OCI-LY3 (cell line): Measurements from ENCODE around the gene CHST2.

ENCODE experiments used
- H2AFZ ChIP-seq: fragments of 200-600, 300-600 bp; shearing (Covaris generic); 2 replicates; pipeline ENCODE4 v1.6.0; 2014; ENCODE audit warnings: antibody characterized with exemption, low read depth, low read length
- H3K27ac ChIP-seq: fragments of 200-600, 300-600 bp; sonication (generic); 2 replicates; pipeline ENCODE4 v1.5.1; 2014; ENCODE audit warnings: mild to moderate bottlenecking, low read length, moderate library complexity, mixed read lengths
- H3K27me3 ChIP-seq: fragments of 200-600, 300-600 bp; sonication (generic); 2 replicates; pipeline ENCODE4 v1.6.1; 2014; ENCODE audit warnings: low read depth, low read length, mixed read lengths
- H3K36me3 ChIP-seq: fragments of 200-600, 300-600 bp; sonication (generic); replicated peaks from 2 replicates; pipeline ENCODE3; 2014; ENCODE audit warnings: low read depth, low read length, mixed read lengths
- H3K4me1 ChIP-seq: fragments of 300-600, 200-600 bp; sonication (generic); 2 replicates; pipeline ENCODE4 v1.6.1; 2014; ENCODE audit warnings: low read length, mixed read lengths
- H3K4me2 ChIP-seq: fragments of 200-600, 300-600 bp; sonication (generic); 2 replicates; pipeline ENCODE4 v1.6.1; 2014; ENCODE audit warnings: low read length, mixed read lengths
- H3K4me3 ChIP-seq: fragments of 300-600, 200-600 bp; sonication (generic); 2 replicates; pipeline ENCODE4 v1.5.1; 2014; ENCODE audit warnings: antibody characterized with exemption, mild to moderate bottlenecking, low read length, moderate library complexity
- H3K79me2 ChIP-seq: fragments of 300-600, 200-600 bp; shearing (Covaris generic); 2 replicates; pipeline ENCODE4 v1.6.1; 2014; ENCODE audit warnings: mild to moderate bottlenecking, low read length, mixed read lengths
- H3K9ac ChIP-seq: fragments of 300-600, 200-600 bp; shearing (Covaris generic); 2 replicates; pipeline ENCODE4 v1.6.0; 2014; ENCODE audit warnings: mild to moderate bottlenecking, low read length, moderate library complexity
- H3K9me3 ChIP-seq: fragments of 200-600, 300-600 bp; shearing (Covaris generic); 2 replicates; pipeline ENCODE4 v1.6.1; 2014; ENCODE audit warnings: low read length, mixed read lengths; ENCODE audit not compliant: insufficient read depth
- H4K20me1 ChIP-seq: fragments of 200-600, 300-600 bp; sonication (generic); 2 replicates; pipeline ENCODE4 v1.6.1; 2016; ENCODE audit warnings: low read length, mixed read lengths; ENCODE audit not compliant: insufficient read depth
- EZH2phosphoT487 ChIP-seq: fragments of 200-600 bp; shearing (Covaris generic); IDR thresholded peaks from 2 replicates; pipeline ENCODE4 v1.6.1; 2018; ENCODE audit warnings: antibody characterized with exemption, mixed run types, low read depth
- TF ChIP-seq, protein P1 (sequence below): fragments of 200-600, 300-600 bp; sonication (generic); IDR thresholded peaks from 2 replicates; pipeline ENCODE4 v1.5.1; 2014; ENCODE audit warnings: antibody characterized with exemption, low read length, low read depth

Gene CHST2

DNA sequence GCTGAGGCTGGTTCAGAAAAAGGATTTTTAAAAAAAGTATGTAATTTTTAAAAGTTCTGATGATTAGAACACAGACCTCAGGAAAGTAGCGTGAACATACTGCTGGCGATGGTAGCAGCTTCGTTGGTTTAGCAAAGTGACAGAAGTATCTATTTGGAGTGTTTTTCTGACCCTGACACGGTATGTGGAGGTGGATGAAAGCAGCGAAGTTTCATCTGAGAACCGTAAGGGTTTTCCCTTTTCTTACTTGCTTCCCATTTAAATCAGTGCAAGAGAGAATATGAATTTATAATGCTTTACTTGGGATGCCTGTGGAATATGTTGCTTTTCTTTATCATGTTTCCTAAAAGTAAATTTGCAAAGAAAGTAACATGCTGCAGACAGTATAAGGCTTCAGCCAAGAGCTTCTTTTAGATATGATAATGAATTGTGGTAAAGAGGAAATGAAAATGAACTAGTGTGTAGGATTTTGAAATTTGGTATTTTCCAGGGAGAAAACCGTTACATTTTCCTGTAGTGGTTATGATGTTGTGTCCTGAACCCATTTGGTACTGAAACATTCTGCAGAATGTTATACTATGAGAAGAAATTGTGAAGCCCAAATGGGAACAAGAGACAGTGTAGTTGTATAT is 3.9 kb downstream of the CHST2 start:
- Histone ChIP-seq H3K79me2 (peaks cover 3% of the 10 kb centered on the region; the same call in 1 of the 2 replicates), H3K4me2 (peak overlapping the region; percentile 78), H3K9me3 (no peaks in the 10 kb centered on the region), H2AFZ (0 out of 2 replicates have a peak overlapping the region, but pooled peaks have one; percentile 13), H4K20me1 (no peaks in the 10 kb centered on the region), H3K4me1 (peaks cover 57% of the 10 kb centered on the region), H3K27ac (peak overlapping the region; percentile 84), H3K9ac (peak overlapping the region; percentile 61), H3K27me3 (0 out of 2 replicates have a peak, but pooled peaks cover 1% of the 10 kb centered on the region), H3K4me3 (peak overlapping the region; percentile 66), H3K36me3 (peaks cover 10% of the 10 kb centered on the region)
- TF ChIP-seq EZH2phosphoT487: no peak
- TF ChIP-seq, protein P1, sequence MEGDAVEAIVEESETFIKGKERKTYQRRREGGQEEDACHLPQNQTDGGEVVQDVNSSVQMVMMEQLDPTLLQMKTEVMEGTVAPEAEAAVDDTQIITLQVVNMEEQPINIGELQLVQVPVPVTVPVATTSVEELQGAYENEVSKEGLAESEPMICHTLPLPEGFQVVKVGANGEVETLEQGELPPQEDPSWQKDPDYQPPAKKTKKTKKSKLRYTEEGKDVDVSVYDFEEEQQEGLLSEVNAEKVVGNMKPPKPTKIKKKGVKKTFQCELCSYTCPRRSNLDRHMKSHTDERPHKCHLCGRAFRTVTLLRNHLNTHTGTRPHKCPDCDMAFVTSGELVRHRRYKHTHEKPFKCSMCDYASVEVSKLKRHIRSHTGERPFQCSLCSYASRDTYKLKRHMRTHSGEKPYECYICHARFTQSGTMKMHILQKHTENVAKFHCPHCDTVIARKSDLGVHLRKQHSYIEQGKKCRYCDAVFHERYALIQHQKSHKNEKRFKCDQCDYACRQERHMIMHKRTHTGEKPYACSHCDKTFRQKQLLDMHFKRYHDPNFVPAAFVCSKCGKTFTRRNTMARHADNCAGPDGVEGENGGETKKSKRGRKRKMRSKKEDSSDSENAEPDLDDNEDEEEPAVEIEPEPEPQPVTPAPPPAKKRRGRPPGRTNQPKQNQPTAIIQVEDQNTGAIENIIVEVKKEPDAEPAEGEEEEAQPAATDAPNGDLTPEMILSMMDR: no peak

DNA sequence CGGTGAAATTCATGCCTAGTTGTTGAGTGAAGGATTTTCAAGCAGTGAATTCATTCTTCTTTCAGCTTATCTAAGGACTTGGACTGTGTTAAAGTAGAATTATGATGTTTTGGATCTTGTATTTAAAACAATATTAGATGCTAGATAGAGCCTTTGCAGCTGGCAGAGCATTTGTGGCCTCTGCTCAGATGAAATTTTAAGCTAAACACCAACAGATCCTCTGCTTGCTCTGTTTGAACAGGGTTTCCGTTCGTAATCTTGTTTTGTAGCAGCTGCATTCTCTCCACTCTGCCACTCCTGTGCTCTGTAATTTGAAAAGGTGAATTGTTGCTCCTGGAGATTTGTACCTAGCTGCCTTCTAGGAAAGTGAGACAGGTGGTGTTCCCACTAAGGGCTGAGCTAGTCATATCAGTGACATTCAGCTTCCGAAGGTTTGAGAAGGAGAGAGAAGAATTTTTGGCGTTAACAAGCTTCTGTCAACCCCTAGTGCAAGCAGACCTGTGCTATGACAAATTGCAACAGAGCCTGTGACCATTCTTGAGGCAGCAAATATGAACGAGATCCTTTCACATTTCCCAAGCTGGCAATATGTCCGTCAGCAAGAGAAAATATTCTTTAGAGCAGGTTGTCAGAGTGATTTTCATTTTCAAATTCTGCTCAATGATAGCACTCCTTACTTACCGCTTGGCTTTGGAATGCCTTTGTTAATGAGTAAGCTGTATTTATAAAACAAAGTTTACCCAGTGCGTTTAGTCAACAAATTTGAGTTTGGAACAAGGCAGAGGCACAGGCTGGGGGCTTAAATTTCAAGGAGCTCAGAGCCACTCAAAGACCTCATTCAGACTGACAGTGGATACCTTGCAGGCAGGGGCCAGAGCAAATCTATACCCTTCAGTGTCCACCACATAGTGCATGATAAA is 5.3 kb downstream of the CHST2 start:
- Histone ChIP-seq H4K20me1 (no peaks in the 10 kb centered on the region), H3K27me3 (peaks cover 8% of the 10 kb centered on the region), H3K36me3 (peaks cover 10% of the 10 kb centered on the region), H3K4me3 (0 out of 2 replicates have a peak overlapping the region, but pooled peaks have one; percentile 7), H3K4me1 (peaks cover 64% of the 10 kb centered on the region), H3K4me2 (peak overlapping the region; percentile 29), H3K27ac (no peak overlapping the region), H3K9me3 (no peaks in the 10 kb centered on the region), H3K9ac (no peak overlapping the region), H2AFZ (no peak overlapping the region), H3K79me2 (peaks cover 3% of the 10 kb centered on the region; the same call in 1 of the 2 replicates)
- no peak for TF ChIP-seq EZH2phosphoT487
- TF ChIP-seq, protein P1: no peak

DNA sequence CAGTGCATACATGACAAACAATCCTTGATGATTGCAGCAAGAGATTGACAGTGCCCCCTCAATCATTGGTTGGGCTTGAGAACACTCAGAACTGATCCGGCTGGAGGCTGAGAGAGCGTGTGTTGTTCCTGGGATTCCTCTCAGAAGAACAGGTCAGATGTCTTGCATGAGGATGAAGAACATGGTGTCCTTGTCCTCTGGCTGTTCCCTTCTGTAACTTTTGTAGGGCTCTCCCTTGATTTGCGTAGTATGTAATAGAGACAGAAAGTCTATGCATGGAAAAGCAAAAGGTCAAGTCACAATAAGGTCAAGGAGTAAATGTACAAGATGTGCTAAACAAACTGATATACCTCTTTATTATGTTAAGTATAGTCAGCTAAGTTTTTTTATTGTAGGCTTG is 8.2 kb downstream of the CHST2 start:
- H3K4me2 ChIP-seq: no peak overlapping the region
- H3K36me3 ChIP-seq: no peaks in the 10 kb centered on the region
- no peak overlapping the region for H3K4me3 ChIP-seq
- H4K20me1 ChIP-seq: no peaks in the 10 kb centered on the region
- no peaks in the 10 kb centered on the region for H3K9me3 ChIP-seq
- peaks cover 62% of the 10 kb centered on the region for H3K4me1 ChIP-seq
- no peak for TF ChIP-seq EZH2phosphoT487
- TF ChIP-seq, protein P1: no peak
- H2AFZ ChIP-seq: no peak overlapping the region
- H3K9ac ChIP-seq: no peak overlapping the region
- no peaks in the 10 kb centered on the region for H3K79me2 ChIP-seq
- peaks cover 16% of the 10 kb centered on the region for H3K27me3 ChIP-seq
- H3K27ac ChIP-seq: no peak overlapping the region
